ENCODE results near the gene GAS7.

The GAS7 gene

GRCh38 chr17:9938764-9939163 lies 259.6 kb downstream of the GAS7 start:
- H3K4me3 ChIP-seq (ENCODE audit: low read depth, low read length) = no peak overlapping the region
- in situ Hi-C loops (cut with HindIII; ENCODE audit: low pct_ligation_motif_present, low sequenced_read_pairs) = no loop called here
- no peak for DNase-seq
- no peak overlapping the region for H3K27ac ChIP-seq
- H3K27me3 ChIP-seq (replicated peaks) = no peaks in the 10 kb centered on the region
- TF ChIP-seq, protein P1, sequence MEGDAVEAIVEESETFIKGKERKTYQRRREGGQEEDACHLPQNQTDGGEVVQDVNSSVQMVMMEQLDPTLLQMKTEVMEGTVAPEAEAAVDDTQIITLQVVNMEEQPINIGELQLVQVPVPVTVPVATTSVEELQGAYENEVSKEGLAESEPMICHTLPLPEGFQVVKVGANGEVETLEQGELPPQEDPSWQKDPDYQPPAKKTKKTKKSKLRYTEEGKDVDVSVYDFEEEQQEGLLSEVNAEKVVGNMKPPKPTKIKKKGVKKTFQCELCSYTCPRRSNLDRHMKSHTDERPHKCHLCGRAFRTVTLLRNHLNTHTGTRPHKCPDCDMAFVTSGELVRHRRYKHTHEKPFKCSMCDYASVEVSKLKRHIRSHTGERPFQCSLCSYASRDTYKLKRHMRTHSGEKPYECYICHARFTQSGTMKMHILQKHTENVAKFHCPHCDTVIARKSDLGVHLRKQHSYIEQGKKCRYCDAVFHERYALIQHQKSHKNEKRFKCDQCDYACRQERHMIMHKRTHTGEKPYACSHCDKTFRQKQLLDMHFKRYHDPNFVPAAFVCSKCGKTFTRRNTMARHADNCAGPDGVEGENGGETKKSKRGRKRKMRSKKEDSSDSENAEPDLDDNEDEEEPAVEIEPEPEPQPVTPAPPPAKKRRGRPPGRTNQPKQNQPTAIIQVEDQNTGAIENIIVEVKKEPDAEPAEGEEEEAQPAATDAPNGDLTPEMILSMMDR (IDR thresholded peaks at IDR 0.05; ENCODE audit: low read depth, low read length, missing control alignments) = no peak
- H3K36me3 ChIP-seq (replicated peaks) = no peaks in the 10 kb centered on the region

DNA sequence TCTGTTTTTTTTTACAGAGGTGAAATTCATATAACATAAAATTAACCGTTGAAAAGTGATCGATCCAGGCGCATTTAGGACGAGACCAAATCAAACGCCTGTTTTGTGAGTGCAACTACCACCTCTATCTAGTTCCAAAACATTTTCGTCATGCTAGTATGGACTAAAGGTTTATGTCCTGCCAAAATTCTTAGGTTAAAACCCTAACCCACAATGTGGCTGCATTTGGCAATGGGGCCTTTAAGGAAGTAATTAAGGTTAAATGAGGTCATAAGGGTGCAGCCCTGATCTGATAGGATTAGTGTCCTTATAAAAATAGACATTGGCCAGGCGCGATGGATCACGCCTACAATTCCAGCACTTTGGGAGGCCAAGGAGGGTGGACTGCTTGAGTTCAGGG lies 260.5 kb downstream of the GAS7 start:
- in situ Hi-C loops (cut with HindIII; ENCODE audit: low pct_ligation_motif_present, low sequenced_read_pairs) = no loop called here
- H3K36me3 ChIP-seq (replicated peaks) = no peaks in the 10 kb centered on the region
- TF ChIP-seq, protein P1 (IDR thresholded peaks at IDR 0.05; ENCODE audit: low read depth, low read length, missing control alignments) = no peak
- no peak for DNase-seq
- H3K27ac ChIP-seq = no peak overlapping the region
- H3K27me3 ChIP-seq (replicated peaks) = no peaks in the 10 kb centered on the region
- no peak overlapping the region for H3K4me3 ChIP-seq (ENCODE audit: low read depth, low read length)

DNA sequence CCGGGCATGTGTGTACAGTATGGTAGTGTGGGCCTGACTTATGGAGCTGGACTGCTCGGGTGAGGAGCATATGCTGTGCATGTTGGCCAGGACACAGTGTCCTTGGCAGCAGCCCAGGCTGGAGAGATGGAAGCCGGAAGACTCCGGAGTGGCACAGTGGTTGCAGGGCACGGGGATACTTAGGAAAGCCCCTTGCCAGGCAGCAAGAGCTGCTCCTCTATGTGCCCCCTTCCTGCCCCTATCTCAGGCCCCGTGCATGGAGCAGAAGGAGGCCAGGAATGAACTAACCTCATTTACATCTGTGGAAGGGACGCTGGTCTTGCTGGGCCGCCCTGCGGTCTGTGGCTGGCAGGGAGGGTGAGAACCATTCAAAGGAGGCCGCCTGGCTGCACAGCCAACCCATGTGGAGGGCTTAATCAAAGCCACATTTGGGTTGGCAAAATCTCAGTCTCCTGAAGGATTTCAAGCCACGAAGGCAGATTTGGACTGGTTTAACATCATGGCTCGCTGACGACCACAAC lies 261.1 kb downstream of the GAS7 start:
- no peak overlapping the region for H3K4me3 ChIP-seq (ENCODE audit: low read depth, low read length)
- no peaks in the 10 kb centered on the region for H3K27me3 ChIP-seq (replicated peaks)
- H3K27ac ChIP-seq = no peak overlapping the region
- DNase-seq = no peak
- TF ChIP-seq, protein P1 (IDR thresholded peaks at IDR 0.05; ENCODE audit: low read depth, low read length, missing control alignments) = no peak
- no peaks in the 10 kb centered on the region for H3K36me3 ChIP-seq (replicated peaks)
- in situ Hi-C loops (cut with HindIII; ENCODE audit: low pct_ligation_motif_present, low sequenced_read_pairs) = no loop called here

GRCh38 chr17:9936095-9936494 lies 262.3 kb downstream of the GAS7 start:
- in situ Hi-C loops (cut with HindIII; ENCODE audit: low pct_ligation_motif_present, low sequenced_read_pairs) = no loop called here

GRCh38 chr17:9935408-9935807 lies 263.0 kb downstream of the GAS7 start:
- TF ChIP-seq, protein P1 (IDR thresholded peaks at IDR 0.05; ENCODE audit: low read depth, low read length, missing control alignments) = no peak
- in situ Hi-C loops (cut with HindIII; ENCODE audit: low pct_ligation_motif_present, low sequenced_read_pairs) = no loop called here
- Histone ChIP-seq H3K27ac (no peak overlapping the region), H3K27me3 (replicated peaks) (no peaks in the 10 kb centered on the region), H3K36me3 (replicated peaks) (no peaks in the 10 kb centered on the region), H3K4me3 (ENCODE audit: low read depth, low read length) (no peak overlapping the region)
- no peak for DNase-seq

More at GRCh38 chr17:9936095-9936494, 262.3 kb downstream of the GAS7 start:
- Histone ChIP-seq H3K4me3 (ENCODE audit: low read depth, low read length) (no peak overlapping the region), H3K36me3 (replicated peaks) (no peaks in the 10 kb centered on the region), H3K27me3 (replicated peaks) (no peaks in the 10 kb centered on the region), H3K27ac (no peak overlapping the region)
- TF ChIP-seq, protein P1 (IDR thresholded peaks at IDR 0.05; ENCODE audit: low read depth, low read length, missing control alignments) = no peak
- no peak for DNase-seq

DNA sequence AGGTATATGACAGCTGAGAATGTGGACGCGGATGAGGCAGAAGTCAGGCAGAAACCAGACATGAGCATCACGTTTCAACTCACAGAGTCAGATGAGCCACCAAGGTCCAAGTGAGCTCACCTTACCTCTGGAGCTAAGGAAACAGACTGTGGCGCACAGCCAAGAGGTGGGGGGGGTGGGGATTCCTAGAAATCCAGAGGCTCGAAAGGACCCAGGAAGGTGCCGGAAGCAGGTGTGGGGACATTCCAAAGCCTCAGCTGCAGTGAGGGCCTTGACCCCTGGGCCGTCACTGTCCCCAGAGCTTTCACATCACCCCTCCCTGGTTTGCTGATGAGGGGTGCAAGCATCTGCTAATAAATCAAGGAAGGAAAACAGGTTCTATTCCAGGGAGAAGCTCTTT lies 264.1 kb downstream of the GAS7 start:
- Histone ChIP-seq H3K27me3 (replicated peaks) (no peaks in the 10 kb centered on the region), H3K36me3 (replicated peaks) (no peaks in the 10 kb centered on the region), H3K27ac (no peak overlapping the region), H3K4me3 (ENCODE audit: low read depth, low read length) (no peak overlapping the region)
- no peak for DNase-seq
- TF ChIP-seq, protein P1 (IDR thresholded peaks at IDR 0.05; ENCODE audit: low read depth, low read length, missing control alignments) = no peak
- in situ Hi-C loops (cut with HindIII; ENCODE audit: low pct_ligation_motif_present, low sequenced_read_pairs) = no loop called here

All from brain microvascular endothelial cell (primary cell).